ENCODE data around the gene ARF6.

The ARF6 gene

GRCh38 chr14:49945448-49946319 lies 52.8 kb downstream of the ARF6 start:
- DNase-seq = no peak
